NCI-H748 (cell line): ENCODE results near the gene RSAD2.
"Not testable (repeated sequence)": the region's sequence is repeated elsewhere in the genome, so short reads cannot be mapped to it uniquely, and the experiment has no call there.

Experiments used
- DNase-seq: peaks from one replicate; lab custom pipeline; 2025; ENCODE audit not compliant: unreplicated experiment; lab: John Stamatoyannopoulos, UW

RSAD2 gene, protein sequence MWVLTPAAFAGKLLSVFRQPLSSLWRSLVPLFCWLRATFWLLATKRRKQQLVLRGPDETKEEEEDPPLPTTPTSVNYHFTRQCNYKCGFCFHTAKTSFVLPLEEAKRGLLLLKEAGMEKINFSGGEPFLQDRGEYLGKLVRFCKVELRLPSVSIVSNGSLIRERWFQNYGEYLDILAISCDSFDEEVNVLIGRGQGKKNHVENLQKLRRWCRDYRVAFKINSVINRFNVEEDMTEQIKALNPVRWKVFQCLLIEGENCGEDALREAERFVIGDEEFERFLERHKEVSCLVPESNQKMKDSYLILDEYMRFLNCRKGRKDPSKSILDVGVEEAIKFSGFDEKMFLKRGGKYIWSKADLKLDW

DNA sequence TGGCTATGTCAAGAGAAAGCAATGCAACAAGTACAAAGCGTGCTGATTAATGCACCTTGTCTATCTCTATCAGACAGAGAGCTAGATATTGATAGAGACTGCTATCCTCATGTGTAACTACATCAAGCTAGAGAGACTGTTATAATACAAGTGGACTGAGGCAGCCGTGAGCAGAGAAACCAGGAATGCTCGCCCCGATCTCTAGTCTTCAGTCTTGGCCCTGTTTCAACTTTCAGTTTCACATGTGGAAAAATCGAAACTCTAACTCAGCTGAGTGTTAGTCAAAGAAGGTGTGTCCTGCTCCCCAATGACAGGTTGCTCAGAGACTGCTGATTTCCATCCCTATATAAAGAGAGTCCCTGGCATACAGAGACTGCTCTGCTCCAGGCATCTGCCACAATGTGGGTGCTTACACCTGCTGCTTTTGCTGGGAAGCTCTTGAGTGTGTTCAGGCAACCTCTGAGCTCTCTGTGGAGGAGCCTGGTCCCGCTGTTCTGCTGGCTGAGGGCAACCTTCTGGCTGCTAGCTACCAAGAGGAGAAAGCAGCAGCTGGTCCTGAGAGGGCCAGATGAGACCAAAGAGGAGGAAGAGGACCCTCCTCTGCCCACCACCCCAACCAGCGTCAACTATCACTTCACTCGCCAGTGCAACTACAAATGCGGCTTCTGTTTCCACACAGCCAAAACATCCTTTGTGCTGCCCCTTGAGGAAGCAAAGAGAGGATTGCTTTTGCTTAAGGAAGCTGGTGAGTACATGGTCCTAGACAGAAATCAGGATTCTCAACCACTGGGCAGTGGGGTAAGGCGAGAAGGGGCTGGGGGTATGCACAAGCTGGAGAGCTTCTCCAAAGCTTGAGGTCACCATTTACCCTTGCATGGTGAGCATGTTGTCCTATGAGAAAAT is at the start of gene RSAD2:
RSAD2 (plus strand) TSS at position 376 of the 903 bp plus-strand sequence; CDS start at position 400, 24 bp downstream.
- peak; percentile 45 for DNase-seq

DNA sequence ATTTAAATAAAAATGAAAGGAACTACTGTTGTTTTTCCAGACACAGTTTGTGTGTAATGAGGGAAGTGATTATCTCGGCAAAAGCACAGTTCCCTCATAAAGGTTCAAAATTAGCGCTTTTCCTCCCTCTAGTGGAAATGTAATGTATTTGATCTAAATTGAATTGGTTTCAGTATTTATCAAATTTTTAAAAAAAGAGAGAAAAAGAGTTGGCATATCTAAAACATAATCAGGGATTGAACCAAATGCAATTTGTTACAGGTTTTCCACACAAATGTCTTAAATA is 49.3 kb upstream of the RSAD2 start:
- peak; percentile 80 for DNase-seq

DNA sequence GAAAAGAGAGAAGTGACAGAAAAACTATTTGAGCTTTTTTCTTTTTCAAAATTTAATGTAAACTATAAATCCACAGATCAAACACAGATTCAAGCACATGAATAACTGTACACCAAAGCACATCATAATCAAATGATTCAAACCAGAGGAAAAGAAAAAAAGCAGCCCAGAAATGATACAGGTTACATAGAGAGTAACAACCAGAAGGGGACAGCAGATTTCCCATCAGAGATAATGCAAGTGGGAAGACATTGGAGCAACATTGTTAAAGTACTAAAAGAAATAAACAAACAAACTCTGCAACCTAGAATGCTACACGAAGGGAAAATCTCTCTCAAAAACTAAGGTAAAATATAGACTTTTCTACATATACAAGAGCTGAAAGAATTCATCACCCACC is 46.3 kb upstream of the RSAD2 start:
- no peak for DNase-seq

DNA sequence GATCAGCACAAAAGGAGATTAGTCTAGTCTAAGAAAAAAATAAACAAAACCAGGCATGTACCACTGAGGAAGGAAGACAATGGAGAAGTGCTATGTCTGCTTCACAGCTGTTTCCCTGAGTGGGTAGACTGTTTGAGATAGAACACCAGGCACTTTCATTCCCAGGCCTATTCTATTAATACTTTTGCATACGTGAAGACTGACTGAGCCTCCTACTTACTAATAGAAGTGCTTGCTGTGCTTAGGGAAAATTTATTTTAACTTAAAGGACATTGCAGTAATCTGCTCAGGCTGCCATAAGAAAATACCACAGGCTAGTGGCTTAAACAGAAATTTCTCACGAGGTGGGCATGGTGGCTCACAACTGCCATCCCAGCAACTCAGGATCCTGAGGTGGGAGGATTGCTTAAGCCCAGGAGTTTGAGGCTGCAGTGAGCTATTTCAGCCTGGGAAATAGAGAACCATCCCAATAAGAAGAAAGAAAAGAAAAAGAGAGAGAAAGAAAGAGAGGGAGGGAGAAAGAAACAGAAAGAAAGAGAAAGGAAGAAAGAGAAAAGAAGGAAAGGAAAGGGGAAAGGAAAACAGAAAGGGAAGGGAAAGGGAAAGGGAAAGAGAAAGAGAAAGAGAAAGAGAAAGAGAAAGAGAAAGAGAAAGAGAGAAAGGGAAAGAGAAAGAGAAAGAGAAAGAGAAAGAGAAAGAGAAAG is 44.8 kb upstream of the RSAD2 start:
- no peak for DNase-seq

DNA sequence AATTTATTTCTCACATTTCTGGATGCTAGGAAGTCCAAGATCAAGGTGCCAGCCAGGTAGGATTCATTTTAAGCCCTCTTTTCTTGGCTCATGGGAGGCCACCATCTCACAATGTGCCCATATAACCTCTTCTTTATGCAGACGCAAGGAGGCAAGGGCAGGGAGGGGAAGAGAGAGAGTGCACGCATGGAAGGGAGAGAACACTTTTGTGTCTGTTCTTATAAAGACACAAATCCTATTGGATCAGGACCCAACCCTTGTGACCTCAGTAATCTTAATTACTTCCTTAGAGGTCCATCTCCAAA is 44.3 kb upstream of the RSAD2 start:
- no peak for DNase-seq

DNA sequence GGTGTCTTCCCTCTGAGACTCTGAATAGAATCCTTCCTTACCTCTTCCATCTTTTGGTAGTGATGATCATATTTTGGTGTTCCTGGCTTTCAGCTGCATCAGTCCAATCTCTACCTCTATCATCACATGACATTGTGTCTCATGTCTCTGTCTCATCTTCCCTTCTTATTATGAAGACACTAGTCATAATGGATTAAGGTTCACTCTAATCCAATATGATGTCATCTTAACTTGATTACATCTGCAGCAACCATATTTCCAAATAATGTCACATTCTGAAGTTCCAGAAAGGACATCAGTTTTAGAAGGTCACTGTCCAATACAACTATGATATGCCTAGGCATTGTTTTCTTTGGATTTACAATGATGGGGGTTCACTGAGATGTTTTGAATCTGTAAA is 43.4 kb upstream of the RSAD2 start:
- no peak for DNase-seq

GRCh38 chr2:6835467-6835866 is 42.1 kb upstream of the RSAD2 start:
- DNase-seq: no peak

- DNase-seq: no peak
Measured at GRCh38 chr2:6838673-6839319, 38.8 kb upstream of the RSAD2 start.

DNA sequence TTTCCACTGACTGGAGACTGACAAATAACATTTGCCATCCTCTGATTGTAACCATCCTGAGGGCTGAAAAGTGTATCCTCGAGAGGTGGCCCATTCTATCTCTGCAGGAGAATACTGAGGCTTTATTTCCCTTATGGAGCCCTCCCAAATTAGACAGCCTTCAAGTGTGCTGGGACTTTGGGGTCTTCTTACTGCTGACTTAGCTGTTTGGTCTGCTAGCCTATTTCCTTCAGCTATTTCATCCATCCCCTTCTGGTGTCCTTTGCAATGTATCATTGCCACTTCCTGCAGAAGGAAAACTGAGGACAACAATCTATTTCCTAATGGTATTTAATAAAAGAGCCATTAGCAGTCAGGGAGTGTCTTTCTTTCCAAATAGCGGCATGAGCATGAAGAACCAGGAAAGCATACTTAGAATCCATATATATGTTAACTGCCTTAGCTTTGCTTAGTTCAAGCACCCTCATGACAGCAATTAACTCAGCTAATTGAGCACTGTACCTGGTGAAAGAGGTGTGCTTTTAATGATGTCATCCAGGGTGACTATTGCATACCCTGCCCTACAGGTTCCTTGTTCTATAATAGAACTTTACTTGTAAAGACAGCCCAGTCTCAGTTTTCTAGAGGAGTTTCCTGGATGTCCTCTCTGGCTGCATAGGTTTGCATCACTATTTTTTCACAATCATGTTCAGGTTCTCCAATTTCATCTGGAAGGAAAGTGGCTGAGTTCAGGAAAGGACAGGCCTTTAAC is 35.9 kb upstream of the RSAD2 start:
- peak; percentile 10 for DNase-seq

DNA sequence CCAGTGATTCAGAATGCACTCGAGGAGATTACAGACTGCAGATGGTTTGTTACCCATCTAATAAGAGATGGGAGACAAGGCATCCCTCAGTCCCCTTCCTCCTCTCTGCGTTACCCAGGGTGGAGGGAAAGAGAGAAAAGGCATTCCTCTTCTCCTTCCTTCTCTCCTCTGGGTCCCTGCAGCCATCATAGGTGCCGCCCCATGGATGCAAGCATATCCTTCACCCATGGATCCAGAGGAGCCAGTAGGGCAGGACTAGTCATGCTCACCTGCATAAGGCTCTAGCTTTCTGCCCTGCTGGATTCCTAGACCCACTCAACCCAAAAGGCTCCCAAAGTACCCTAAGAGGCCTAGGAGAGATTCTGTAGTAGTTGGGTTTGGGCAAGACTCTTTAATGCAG is 32.3 kb upstream of the RSAD2 start:
- DNase-seq: peak; percentile 31

GRCh38 chr2:6845903-6846302 is 31.7 kb upstream of the RSAD2 start:
- DNase-seq: no peak

DNA sequence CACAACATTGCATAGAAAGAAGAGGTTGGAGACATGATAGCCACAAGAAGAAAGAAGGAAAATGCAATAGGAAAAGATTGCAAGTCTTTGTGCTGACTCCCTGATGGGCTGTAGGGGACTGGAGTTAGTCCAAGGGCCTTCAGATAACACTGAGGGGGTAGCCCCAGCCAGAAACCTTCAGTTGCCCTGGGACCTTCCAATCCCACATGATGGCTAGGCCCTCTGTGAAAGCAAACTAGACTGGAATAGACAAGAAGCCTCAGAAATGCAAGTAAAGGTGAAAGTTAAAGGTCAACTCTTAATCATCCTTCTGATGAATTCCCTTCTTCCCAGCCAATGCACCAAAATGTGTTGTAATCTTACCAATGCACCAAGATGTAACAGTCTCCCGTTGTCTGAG is 31.0 kb upstream of the RSAD2 start:
- no peak for DNase-seq

- DNase-seq: no peak
Measured at GRCh38 chr2:6846967-6847681, 30.5 kb upstream of the RSAD2 start.

- DNase-seq: no peak
Measured at GRCh38 chr2:6852195-6852594, 25.4 kb upstream of the RSAD2 start.

GRCh38 chr2:6854416-6854815 is 23.2 kb upstream of the RSAD2 start:
- peak; percentile 77 for DNase-seq

- no peak for DNase-seq
Measured at GRCh38 chr2:6855860-6856547, 21.6 kb upstream of the RSAD2 start.

DNA sequence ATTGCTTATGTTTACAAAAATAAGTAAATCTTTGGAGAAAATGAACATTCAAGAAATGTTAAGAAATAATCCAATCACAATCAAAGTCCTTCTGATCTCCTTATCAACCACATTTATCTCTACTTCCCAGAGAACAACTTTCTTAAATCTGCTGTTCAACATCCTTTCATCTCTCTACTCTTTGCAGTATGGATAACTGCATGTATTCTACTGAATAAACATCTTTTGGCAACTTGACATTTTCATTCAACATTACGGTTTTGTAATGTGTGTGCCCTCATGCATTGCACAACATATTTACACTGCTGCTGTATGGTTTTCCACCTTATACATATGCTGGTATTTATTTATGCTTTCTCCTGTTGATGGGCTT is 21.0 kb upstream of the RSAD2 start:
- no peak for DNase-seq

GRCh38 chr2:6858466-6859027 is 19.0 kb upstream of the RSAD2 start:
- DNase-seq: not testable (repeated sequence)

GRCh38 chr2:6860296-6860695 is 17.3 kb upstream of the RSAD2 start:
- DNase-seq: no peak
